ENCODE results near the gene RANBP1. TPM values are rescaled to one million over a fixed set of nuclear protein-coding genes. Genes with fewer than 3 reads are reported as not detected.
A peak's percentile ranks its signal among the peaks of the same experiment; 100 is the strongest.

RANBP1 gene
- total and polyA plus RNA-seq, 2 of the 8 experiments (the other 6 are each of a cell fraction or from before 2014, with no cell fraction given) = 343 to 484 TPM

DNA sequence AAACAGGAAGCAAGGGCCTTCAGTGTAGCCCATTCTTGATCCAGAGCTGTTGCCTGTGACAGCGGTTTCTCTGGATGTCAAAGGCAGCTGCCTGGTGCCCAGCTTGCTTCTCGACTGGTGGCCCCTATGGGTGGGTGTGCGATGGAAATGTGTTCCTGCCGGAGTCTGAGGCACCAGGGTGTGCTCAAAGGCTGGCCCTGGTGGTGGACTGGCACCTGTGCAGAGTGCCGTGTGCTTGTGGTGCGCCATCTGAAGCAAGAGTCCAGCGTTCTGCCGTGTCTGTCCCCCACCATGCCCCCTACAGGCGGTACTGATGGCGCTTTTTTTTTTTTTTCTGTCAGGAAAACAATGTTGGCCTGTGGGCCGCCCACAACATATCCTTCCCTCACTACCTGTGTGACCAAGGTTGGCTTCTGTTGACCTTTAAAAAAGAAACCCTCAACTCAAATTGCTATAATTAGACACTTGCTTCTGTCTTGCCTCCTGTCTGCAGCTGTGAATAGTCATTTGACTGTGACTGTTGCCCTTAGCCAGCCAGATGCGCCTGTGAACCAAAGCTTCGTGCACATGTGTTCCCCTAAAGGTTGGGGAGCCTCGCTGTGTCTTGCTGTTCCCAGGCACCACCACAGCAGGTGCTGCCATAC lies 4.7 kb upstream of the RANBP1 start:
- Histone ChIP-seq H4K5ac (ENCODE audit: insufficient read length, low read depth, low read length) (no peak overlapping the region), H4K91ac (replicated peaks; ENCODE audit: insufficient read length, low read length) (no peak overlapping the region), H3K79me2 (ENCODE audit: control insufficient read depth in 1 of 2, insufficient read depth in 2 of 2, low read length in 2 of 2) (peaks cover 0 to 12% of the 10 kb centered on the region in 2 experiments; a peak in 1 of 4 replicates), H2BK15ac (ENCODE audit: low read length) (no peak overlapping the region), H3K4me1 (replicated peaks in 1 of 4; ENCODE audit: control insufficient read depth in 3 of 4, insufficient read depth in 4 of 4, low read length in 3 of 4) (no peaks in the 10 kb centered on the region), H2AK5ac (ENCODE audit: low read depth, low read length) (no peak overlapping the region), H2BK5ac (ENCODE audit: low read depth, low read length) (no peak overlapping the region), H3K23ac (ENCODE audit: insufficient read length) (no peak overlapping the region), H3K4ac (replicated peaks; ENCODE audit: insufficient read length, low read depth, low read length) (no peak overlapping the region), H3K4me3 (ENCODE audit: extremely low read depth in 1 of 4, insufficient read depth in 2 of 4, low read depth in 3 of 4, low read length in 4 of 4) (no peak overlapping the region), H2BK120ac (replicated peaks; ENCODE audit: low read depth, low read length) (no peak overlapping the region), H2AFZ (ENCODE audit: low read length) (no peak overlapping the region), H3K27ac (ENCODE audit: low read depth, low read length) (no peak overlapping the region), H3K36me3 (ENCODE audit: control insufficient read depth in 2 of 4, insufficient read depth in 4 of 4, low read length in 3 of 4) (peaks cover 44 to 60% (median 58%) of the 10 kb centered on the region in 4 experiments), H2BK20ac (ENCODE audit: low read length) (no peak overlapping the region), H3K79me1 (ENCODE audit: low read depth, low read length) (peaks cover 6% of the 10 kb centered on the region; the same call in 1 of the 2 replicates), H4K20me1 (replicated peaks in 1 of 2; ENCODE audit: control insufficient read depth in 1 of 2, insufficient read depth in 2 of 2, low read length in 2 of 2) (peaks cover 17 to 35% of the 10 kb centered on the region in 2 experiments), H3K4me2 (ENCODE audit: insufficient read depth in 1 of 2, low read depth in 2 of 2, low read length in 2 of 2) (no peak overlapping the region), H3K14ac (ENCODE audit: insufficient read length) (no peak overlapping the region), H4K8ac (ENCODE audit: extremely low read depth, insufficient read depth, low read length) (no peak overlapping the region), H2BK12ac (ENCODE audit: low read depth, low read length) (no peak overlapping the region), H3K18ac (ENCODE audit: extremely low read depth, low read length) (no peak overlapping the region), H3K23me2 (ENCODE audit: low read depth, low read length) (no peaks in the 10 kb centered on the region; the same call in 1 of the 2 replicates), H3K27me3 (replicated peaks in 1 of 4; ENCODE audit: control insufficient read depth in 3 of 4, extremely low read depth in 1 of 4, insufficient read depth in 3 of 4, low read length in 3 of 4) (no peaks in the 10 kb centered on the region), H3K56ac (replicated peaks; ENCODE audit: insufficient read length, low read depth, low read length) (no peak overlapping the region), H3K9ac (replicated peaks in 1 of 4; ENCODE audit: extremely low read depth in 1 of 4, low read depth in 3 of 4, low read length in 3 of 4) (no peak overlapping the region), H3K9me3 (ENCODE audit: insufficient read depth in 2 of 2, low read depth in 1 of 2, low read length in 1 of 2) (no peaks in the 10 kb centered on the region)
- FAIRE-seq = no peak
- 82% methylated on average over 13 of the region's 14 CpGs; no CpG with 5 or more reads in 1 of the 2 experiments for WGBS, 2 experiments (ENCODE audit: extremely low coverage in 1 of 2, insufficient coverage in 1 of 2, insufficient read length in 1 of 2, insufficient replicate concordance in 2 of 2, low coverage in 1 of 2, low lambda C conversion rate in 2 of 2, missing lambda C conversion rate in 1 of 2)
- POLR2A ChIA-PET (ENCODE audit: partially characterized antibody) = interaction anchor here (1.0 to 22.7 kb wide), 7 partner anchors 10 to 139 kb away, joined by 3 to 598 read pairs (median 10); partner anchors contain the start of gene DGCR8
- CTCF ChIA-PET (ENCODE audit: partially characterized antibody) = interaction anchor here (0.6 to 3.2 kb wide), 12 partner anchors 10 to 146 kb away, joined by 3 to 23 read pairs (median 4); no protein-coding TSS in a partner anchor
- DNase-seq (ENCODE audit: low read depth in 1 of 2, low spot score in 2 of 2) = no peak
- no peak for TF ChIP-seq NRF1 (IDR thresholded peaks at IDR 0.05; ENCODE audit: low read depth, low read length)
- TF ChIP-seq JUN (IDR thresholded peaks at IDR 0.05; ENCODE audit: low read depth, low read length) = no peak
- peak; percentile 22; the same call in 1 of the 2 replicates for TF ChIP-seq MAX (IDR thresholded peaks at IDR 0.05)
- TF ChIP-seq CTCF (IDR thresholded peaks at IDR 0.05; ENCODE audit: control extremely low read depth in 1 of 3, insufficient read depth in 1 of 3, low read depth in 1 of 3, low read length in 3 of 3) = peak; percentile 48 to 60 (median 57)
- TF ChIP-seq GABPA (IDR thresholded peaks at IDR 0.05; ENCODE audit: borderline replicate concordance, insufficient read depth, low read length) = no peak
- no peak for TF ChIP-seq BACH1 (IDR thresholded peaks at IDR 0.05; ENCODE audit: low read length)
- TF ChIP-seq CEBPB (IDR thresholded peaks at IDR 0.05; ENCODE audit: low read depth, low read length) = no peak
- no peak for TF ChIP-seq CHD2 (IDR thresholded peaks at IDR 0.05; ENCODE audit: low read length)
- TF ChIP-seq TCF12 (IDR thresholded peaks at IDR 0.05; ENCODE audit: low read depth, low read length) = no peak
- TF ChIP-seq SAP30 (IDR thresholded peaks at IDR 0.05; ENCODE audit: insufficient read depth, insufficient replicate concordance, low read length) = no peak

Measured in H1 (cell line).